Lower lobe of right lung (tissue), 2 donors: Measurements from ENCODE around the gene ODF2L. TPM values are rescaled to one million over a fixed set of nuclear protein-coding genes. Genes with fewer than 3 reads are reported as not detected.
"Not testable (repeated sequence)": the region's sequence is repeated elsewhere in the genome, so short reads cannot be mapped to it uniquely, and the experiment has no call there.

Experiments used
- ATAC-seq, 2 donors: fragments of 200-7000 bp; cut with Tn5 transposase; one replicate each; pipeline ENCODE4 v1.9.1; 2020 to 2022; ENCODE audit warnings: mild to moderate bottlenecking in 2 of 2, moderate library complexity in 2 of 2
- DNase-seq: peaks from one replicate; pipeline ENCODE4 v3.0.0-alpha.2; 2020
- H3K27ac ChIP-seq: fragments of 200-600 bp; one replicate; pipeline ENCODE4 v1.8.0; 2022
- H3K27me3 ChIP-seq: fragments of 200-600 bp; one replicate; pipeline ENCODE4 v1.8.0; 2022; ENCODE audit warnings: low read depth
- H3K36me3 ChIP-seq: fragments of 200-600 bp; one replicate; pipeline ENCODE4 v1.8.0; 2022; ENCODE audit warnings: mild to moderate bottlenecking
- H3K4me1 ChIP-seq: fragments of 200-600 bp; one replicate; pipeline ENCODE4 v1.8.0; 2022
- H3K4me3 ChIP-seq: fragments of 200-600 bp; one replicate; pipeline ENCODE4 v1.8.0; 2022; ENCODE audit warnings: mild to moderate bottlenecking
- H3K9me3 ChIP-seq: fragments of 200-600 bp; one replicate; pipeline ENCODE4 v1.8.0; 2022
- CTCF ChIP-seq: fragments of 200-600 bp; IDR thresholded peaks from one replicate; pipeline ENCODE4 v1.8.0; 2022; ENCODE audit warnings: antibody characterized with exemption, mild to moderate bottlenecking
- intact Hi-C: fragments of 100-400 bp; cut with DNase I; formaldehyde crosslinking; loops from one replicate; pipeline ENCODE4 v1.11.0; 2022
- total RNA-seq: library from RNA; stranded (reverse); fragmentation: NEBNext Ultra II Directional; extraction: Animal tissue kit (Norgen Biotek cat#: 25700); gene quantifications from one replicate; pipeline ENCODE4 v1.2.1, GENCODE V29; 2021
- donor health status: DM: no; HTN: yes; CAD: no; lungs with severe emphysema.

The ODF2L gene
- total RNA-seq, 1 donor from 2014 or later: 46.6 TPM

DNA sequence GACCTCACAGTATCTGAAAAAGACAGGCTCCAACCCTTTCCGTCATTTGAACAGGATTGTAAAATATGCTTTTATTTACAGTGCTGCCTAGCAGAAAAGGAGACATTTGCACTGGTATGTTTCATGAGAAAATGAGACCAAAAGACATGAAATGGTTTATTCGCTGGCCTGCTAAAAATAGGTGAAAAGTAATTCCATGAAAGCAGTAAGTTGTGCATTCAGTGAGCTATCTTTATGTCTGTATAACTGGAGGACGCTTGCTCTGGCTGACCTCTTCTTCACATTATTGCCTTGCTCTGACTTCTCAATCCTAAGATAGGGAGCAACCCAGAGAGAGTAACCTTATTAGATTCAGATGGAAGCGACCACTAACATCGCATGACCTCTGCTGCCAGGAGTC, 38.3 kb downstream of the ODF2L start:
- peaks cover 49% of the 10 kb centered on the region for H3K36me3 ChIP-seq
- DNase-seq (no peak), ATAC-seq (no peak)
- H3K27ac ChIP-seq: no peak overlapping the region
- no peak for TF ChIP-seq CTCF
- no peaks in the 10 kb centered on the region for H3K9me3 ChIP-seq
- intact Hi-C loops: no loop called here
- no peaks in the 10 kb centered on the region for H3K4me1 ChIP-seq
- H3K27me3 ChIP-seq: no peaks in the 10 kb centered on the region
- H3K4me3 ChIP-seq: no peak overlapping the region

- H3K4me1 ChIP-seq: no peaks in the 10 kb centered on the region
- DNase-seq (peak; percentile 39), ATAC-seq (no peak)
- no peaks in the 10 kb centered on the region for H3K27me3 ChIP-seq
- no peak overlapping the region for H3K27ac ChIP-seq
- H3K4me3 ChIP-seq: no peak overlapping the region
- intact Hi-C loops: no loop called here
- H3K9me3 ChIP-seq: no peaks in the 10 kb centered on the region
- no peak for TF ChIP-seq CTCF
- H3K36me3 ChIP-seq: peaks cover 51% of the 10 kb centered on the region
These were observed 39.9 kb downstream of the ODF2L start for GRCh38 chr1:86356247-86356646.

- Histone ChIP-seq H3K36me3 (peaks cover 39% of the 10 kb centered on the region), H3K4me1 (no peaks in the 10 kb centered on the region), H3K27ac (no peak overlapping the region), H3K27me3 (no peaks in the 10 kb centered on the region), H3K9me3 (no peaks in the 10 kb centered on the region), H3K4me3 (no peak overlapping the region)
- no peak for DNase-seq
- TF ChIP-seq CTCF: no peak
- no peak for ATAC-seq
- intact Hi-C loops: no loop called here
These were observed 44.0 kb downstream of the ODF2L start for GRCh38 chr1:86352086-86352485.

DNA sequence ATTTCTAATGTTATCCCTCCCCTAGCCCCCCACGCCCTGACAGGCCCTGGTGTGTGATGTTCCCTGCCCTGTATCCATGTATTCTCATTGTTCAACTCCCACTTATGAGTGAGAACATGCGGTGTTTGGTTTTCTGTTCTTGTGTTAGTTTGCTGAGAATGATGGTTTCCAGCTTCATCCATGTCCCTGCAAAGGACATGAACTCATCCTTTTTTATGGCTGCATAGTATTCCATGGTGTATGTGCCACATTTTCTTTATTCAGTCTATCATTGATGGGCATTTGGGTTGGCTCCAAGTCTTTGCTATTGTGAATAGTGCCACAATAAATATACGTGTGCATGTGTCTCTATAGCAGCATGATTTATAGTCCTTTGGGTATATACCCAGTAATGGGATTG, 45.9 kb downstream of the ODF2L start:
- DNase-seq, H3K4me1 ChIP-seq, intact Hi-C loops, H3K9me3 ChIP-seq, ATAC-seq, H3K4me3 ChIP-seq, H3K27me3 ChIP-seq, H3K27ac ChIP-seq: not testable (repeated sequence)
- peaks cover 31% of the 10 kb centered on the region for H3K36me3 ChIP-seq

DNA sequence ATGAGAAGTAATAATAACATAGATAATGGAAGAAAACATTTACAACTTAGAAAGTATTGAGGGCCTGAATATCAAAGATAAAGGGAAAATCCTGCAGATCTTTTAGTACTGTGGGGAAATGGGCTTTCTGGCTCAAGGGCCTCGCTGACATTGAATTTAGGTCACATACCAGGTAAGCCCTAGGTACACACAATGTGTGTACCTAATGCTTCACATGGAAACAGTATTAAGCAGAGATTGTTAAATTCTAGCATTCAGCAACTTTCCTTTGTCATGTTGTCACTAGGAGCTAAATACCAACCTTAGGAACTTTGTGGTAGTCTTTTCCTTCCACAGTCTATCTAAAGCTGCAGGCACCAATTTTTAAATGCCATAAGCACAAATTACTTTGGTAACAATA, 49.7 kb downstream of the ODF2L start:
- intact Hi-C loops: no loop called here
- ATAC-seq: no peak

GRCh38 chr1:86345042-86345441, 51.1 kb downstream of the ODF2L start:
- intact Hi-C loops: no loop called here
- Histone ChIP-seq H3K4me3 (no peak overlapping the region), H3K9me3 (peaks cover 8% of the 10 kb centered on the region), H3K4me1 (no peaks in the 10 kb centered on the region), H3K27me3 (no peaks in the 10 kb centered on the region), H3K27ac (no peak overlapping the region), H3K36me3 (no peaks in the 10 kb centered on the region)
- no peak for ATAC-seq
- no peak for TF ChIP-seq CTCF
- DNase-seq: no peak

More for the DNA sequence above, 49.7 kb downstream of the ODF2L start:
- no peak for DNase-seq
- Histone ChIP-seq H3K27ac (no peak overlapping the region), H3K36me3 (no peaks in the 10 kb centered on the region), H3K4me1 (no peaks in the 10 kb centered on the region), H3K27me3 (no peaks in the 10 kb centered on the region), H3K9me3 (peaks cover 8% of the 10 kb centered on the region), H3K4me3 (no peak overlapping the region)
- no peak for TF ChIP-seq CTCF
